Upper lobe of left lung (tissue), 4 donors: ENCODE measurements around the gene CDKN1B.

Source experiments
- CTCF ChIP-seq, 6 experiments: fragments of 450-650 bp in 4 of 6; fragments of 200-600 bp in 2 of 6; sonication (generic) in 2 of 6; IDR thresholded peaks; one replicate each; pipeline ENCODE4 v1.5.1; 2016 to 2019; ENCODE audit warnings: antibody characterized with exemption in 6 of 6
- POLR2AphosphoS5 ChIP-seq, 2 donors: sonication (generic); formaldehyde crosslinking; IDR thresholded peaks; one replicate each; pipeline ENCODE4 v1.5.1; 2017; ENCODE audit warnings: antibody characterized with exemption in 2 of 2

GRCh38 chr12:12668005-12668404 lies 49.2 kb upstream of the CDKN1B start:
- TF ChIP-seq POLR2AphosphoS5 (IDR thresholded peaks at IDR 0.05) (no peak), CTCF (IDR thresholded peaks at IDR 0.05) (no peak)
